HCT116 (cell line): ENCODE data around the gene IGSF21.

Source experiments
- POLR2A ChIP-seq: IDR thresholded peaks from 2 replicates; pipeline ENCODE4 v1.7.0; 2011; ENCODE audit warnings: borderline replicate concordance; ENCODE audit not compliant: insufficient read depth, insufficient read length; ENCODE audit errors: extremely low read depth
- TF ChIP-seq, protein P1 (sequence below): IDR thresholded peaks from 2 replicates; pipeline ENCODE4 v1.6.1; 2011; ENCODE audit warnings: mild to moderate bottlenecking, low read length, moderate library complexity; ENCODE audit not compliant: insufficient replicate concordance; ENCODE audit errors: extremely low read depth
- TF ChIP-seq, protein P2 (sequence below), 3 experiments: fragments of 200-600 bp in 1 of 3; sonication (generic) in 1 of 3; IDR thresholded peaks in 2 of 3; conservative IDR thresholded peaks in 1 of 3; 2 replicates each; pipeline ENCODE4 v1.5.1; 2012 to 2017; ENCODE audit warnings: low read depth in 2 of 3, low read length in 2 of 3, antibody characterized with exemption in 1 of 3, borderline replicate concordance in 1 of 3, control low read depth in 1 of 3, mild to moderate bottlenecking in 1 of 3, mixed read lengths in 1 of 3, mixed run types in 1 of 3, moderate library complexity in 1 of 3; ENCODE audit not compliant: insufficient read depth in 1 of 3

DNA sequence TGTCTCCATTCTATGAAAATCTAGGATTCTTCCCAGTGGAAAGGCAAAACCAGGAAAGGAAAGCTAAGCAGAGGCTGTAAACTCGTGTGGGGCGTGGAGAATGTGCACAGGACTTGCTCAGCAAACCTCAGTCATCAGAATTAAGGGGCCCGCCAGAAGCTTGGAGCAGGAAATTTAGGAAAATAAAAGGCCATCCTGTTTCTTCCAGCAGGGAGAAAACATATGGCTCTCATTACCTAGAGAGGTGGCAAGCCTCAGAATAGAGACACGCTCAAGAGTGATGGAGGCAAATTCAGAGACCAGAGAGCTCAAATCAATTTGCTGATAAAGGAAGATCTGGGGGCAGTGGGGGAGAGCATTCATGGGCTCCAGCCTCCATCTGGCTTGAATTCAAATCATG is 221.2 kb downstream of the IGSF21 start:
- no peak for TF ChIP-seq POLR2A
- TF ChIP-seq, protein P1, sequence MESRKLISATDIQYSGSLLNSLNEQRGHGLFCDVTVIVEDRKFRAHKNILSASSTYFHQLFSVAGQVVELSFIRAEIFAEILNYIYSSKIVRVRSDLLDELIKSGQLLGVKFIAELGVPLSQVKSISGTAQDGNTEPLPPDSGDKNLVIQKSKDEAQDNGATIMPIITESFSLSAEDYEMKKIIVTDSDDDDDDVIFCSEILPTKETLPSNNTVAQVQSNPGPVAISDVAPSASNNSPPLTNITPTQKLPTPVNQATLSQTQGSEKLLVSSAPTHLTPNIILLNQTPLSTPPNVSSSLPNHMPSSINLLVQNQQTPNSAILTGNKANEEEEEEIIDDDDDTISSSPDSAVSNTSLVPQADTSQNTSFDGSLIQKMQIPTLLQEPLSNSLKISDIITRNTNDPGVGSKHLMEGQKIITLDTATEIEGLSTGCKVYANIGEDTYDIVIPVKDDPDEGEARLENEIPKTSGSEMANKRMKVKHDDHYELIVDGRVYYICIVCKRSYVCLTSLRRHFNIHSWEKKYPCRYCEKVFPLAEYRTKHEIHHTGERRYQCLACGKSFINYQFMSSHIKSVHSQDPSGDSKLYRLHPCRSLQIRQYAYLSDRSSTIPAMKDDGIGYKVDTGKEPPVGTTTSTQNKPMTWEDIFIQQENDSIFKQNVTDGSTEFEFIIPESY, result no peak
- TF ChIP-seq, protein P2, sequence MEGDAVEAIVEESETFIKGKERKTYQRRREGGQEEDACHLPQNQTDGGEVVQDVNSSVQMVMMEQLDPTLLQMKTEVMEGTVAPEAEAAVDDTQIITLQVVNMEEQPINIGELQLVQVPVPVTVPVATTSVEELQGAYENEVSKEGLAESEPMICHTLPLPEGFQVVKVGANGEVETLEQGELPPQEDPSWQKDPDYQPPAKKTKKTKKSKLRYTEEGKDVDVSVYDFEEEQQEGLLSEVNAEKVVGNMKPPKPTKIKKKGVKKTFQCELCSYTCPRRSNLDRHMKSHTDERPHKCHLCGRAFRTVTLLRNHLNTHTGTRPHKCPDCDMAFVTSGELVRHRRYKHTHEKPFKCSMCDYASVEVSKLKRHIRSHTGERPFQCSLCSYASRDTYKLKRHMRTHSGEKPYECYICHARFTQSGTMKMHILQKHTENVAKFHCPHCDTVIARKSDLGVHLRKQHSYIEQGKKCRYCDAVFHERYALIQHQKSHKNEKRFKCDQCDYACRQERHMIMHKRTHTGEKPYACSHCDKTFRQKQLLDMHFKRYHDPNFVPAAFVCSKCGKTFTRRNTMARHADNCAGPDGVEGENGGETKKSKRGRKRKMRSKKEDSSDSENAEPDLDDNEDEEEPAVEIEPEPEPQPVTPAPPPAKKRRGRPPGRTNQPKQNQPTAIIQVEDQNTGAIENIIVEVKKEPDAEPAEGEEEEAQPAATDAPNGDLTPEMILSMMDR (IDR thresholded peaks at IDR 0.05 in 2 of 3, conservative IDR thresholded peaks at IDR 0.05 in 1 of 3; ENCODE audit: borderline replicate concordance in 1 of 3, insufficient read depth in 1 of 3, low read depth in 2 of 3, low read length in 2 of 3), result no peak
